ENCODE results near the gene PDX1.
"Not testable (repeated sequence)": the region's sequence is repeated elsewhere in the genome, so short reads cannot be mapped to it uniquely, and the experiment has no call there.

PDX1 gene

GRCh38 chr13:27956576-27957300 is 36.9 kb downstream of the PDX1 start:
- DNase-seq (ENCODE audit: low spot score) (no peak), FAIRE-seq (no peak)

DNA sequence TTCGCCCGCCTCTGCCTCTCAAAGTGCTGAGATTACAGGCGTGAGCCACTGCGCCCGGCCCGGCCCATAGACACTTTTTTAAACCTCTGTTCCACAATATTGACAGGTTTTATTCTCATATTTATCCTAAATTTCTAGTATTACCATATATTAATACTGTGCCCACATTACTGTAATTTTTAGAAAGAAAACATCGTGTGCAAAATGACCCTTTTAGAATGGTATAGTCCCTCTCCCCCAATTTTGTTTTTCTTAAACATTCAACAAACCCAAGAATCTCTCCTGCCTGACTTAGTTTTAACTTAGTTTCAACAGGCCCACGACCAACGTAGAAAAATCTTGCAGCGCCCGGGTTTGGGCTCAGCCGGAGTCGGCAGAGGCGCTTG is 40.2 kb downstream of the PDX1 start:
- DNase-seq (ENCODE audit: low spot score) (no peak), FAIRE-seq (no peak)

DNA sequence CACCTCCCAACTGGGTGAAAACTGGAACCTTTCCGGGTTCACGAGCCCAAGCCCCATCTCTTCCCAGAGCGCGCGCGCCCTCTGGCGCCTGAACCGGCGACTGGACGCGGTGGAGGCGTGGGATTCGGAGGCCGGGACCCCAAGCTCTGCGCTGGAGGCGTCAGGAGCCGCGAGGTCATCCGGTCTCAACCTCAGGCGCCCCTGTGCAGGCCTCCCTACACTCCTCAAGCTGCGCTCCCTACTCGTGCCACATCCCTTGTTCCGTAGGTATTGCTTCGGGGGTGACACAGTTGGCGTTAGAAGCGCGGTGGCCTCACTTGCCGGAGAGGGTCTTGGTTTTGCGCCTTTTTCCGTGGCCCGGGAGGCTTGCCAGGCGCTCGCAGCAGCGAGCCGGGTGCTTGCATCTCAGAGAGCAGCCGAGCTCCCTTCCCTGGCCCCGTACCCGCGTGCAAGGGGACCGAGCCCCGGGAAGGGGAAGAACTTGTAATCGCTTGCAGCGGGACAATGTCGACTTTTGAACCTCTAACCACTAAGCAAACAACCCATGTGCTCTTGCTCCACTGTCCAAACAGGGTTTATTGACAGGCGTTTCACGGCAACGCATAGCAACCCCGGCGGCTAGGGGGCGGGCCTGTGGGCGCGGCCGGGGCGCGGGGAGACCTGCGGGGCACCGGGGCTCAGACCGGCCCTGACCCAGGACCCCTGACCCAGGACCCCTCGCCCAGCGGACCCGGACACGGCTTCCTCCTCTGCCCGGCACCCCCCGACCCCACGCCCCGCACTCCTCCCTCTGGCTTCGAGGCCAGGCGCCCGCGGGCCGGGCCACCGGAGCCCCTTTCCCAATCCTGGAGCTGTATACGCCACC is 40.8 kb downstream of the PDX1 start:
- no peak for FAIRE-seq
- no peak for DNase-seq (ENCODE audit: low spot score)

DNA sequence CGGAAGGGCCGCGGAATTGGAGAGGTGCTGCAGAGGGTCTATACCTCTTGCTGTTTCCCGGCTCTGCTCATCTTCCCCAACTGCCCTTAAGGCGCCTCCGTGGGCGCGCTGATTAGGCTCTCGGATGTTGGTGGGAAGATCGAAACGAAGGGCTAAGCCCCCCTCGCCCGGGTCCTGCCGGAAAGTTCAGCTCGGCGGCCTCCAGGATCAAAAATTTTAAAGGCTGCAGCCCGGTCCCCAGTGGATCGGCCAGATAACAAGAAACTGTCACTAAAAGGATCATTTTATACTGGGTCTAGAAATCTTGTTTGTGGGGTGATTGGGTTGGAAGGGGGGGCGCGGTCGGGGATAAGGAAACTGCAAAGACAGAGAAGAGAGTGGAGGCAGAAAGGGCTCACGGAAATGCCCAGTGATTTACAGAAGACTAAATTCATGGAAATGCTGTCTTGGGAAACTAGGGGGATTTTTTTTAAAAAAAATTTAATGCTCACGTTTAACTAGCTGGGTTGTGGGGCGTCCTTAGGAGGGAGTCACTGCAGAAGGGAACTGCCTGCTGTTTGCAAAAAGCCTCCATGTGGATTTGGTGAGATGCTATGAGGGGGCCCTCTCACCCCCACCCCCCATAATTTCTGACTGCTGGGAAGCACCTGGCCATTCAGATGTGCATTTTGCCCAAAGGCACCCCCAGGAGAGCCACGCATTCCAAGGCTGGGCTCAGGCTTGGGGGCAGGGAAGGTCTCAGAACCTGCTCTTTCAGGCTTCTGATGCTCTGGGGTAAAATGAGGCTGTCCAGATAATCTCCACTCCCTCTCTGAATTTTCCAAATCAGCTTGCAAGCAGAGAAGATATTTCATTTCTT is 41.7 kb downstream of the PDX1 start:
- FAIRE-seq = no peak
- DNase-seq (ENCODE audit: low spot score) = no peak

DNA sequence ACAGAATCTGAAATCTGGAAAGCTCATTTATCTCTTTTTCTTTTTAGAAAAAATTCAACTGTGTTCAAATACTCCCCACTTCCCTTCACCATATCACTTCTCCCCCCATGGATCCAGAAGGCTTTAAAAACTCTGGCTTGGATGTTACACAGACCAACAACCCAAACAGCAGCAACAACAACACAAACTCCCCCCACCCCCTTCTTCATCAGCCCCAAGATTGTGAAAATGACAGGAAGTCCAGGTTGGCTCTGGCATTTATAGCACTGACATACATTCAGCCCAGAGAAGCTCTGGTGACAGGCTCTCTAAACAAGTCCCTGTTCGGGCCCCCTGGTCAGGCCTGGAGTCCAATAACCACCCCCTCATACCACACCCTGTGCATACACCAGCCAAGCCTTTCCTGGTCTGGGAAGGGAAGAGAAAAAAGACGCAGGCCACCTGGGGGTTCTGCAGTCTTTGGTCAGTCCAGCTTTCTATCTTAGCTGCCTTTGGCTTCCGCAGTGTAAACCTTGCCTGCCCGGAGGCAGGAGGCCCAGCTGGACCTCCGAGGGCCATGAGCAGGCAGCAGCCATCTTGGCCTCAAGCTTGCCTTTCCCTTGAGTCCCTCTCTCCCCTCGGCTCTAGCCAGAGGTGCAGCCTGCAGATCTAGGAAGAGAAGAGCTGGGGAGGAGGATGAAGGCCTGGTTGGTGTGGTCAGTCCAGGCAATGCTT is 42.5 kb downstream of the PDX1 start:
- no peak for FAIRE-seq

GRCh38 chr13:27962982-27963381 is 43.2 kb downstream of the PDX1 start:
- FAIRE-seq (no peak), DNase-seq (ENCODE audit: low spot score) (no peak)

More for the DNA sequence above, 42.5 kb downstream of the PDX1 start:
- DNase-seq (ENCODE audit: low spot score) = no peak

DNA sequence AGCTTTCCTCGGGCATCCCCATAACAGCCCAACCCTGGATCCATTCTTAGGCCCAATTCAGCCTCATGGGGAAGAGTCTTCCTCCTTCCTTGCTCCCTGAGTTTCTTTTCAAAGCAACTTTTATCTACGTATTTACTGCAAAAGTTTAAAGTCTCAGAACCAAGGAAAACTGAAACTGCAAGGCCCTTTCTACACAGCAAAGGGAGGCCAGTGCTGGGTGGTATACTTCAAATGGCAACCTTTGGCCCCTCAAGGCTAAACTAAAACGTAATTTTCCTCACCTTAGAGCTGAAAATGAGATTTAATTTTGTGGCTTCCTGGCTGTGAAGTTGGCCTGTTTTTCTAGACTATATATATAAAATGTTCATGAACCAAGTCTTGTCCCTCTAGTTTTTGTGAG is 43.7 kb downstream of the PDX1 start:
- FAIRE-seq (no peak), DNase-seq (ENCODE audit: low spot score) (no peak)

- FAIRE-seq; DNase-seq (ENCODE audit: low spot score): not testable (repeated sequence)
Observed at GRCh38 chr13:27964206-27964605, 44.4 kb downstream of the PDX1 start.

GRCh38 chr13:27964741-27965323 is 45.0 kb downstream of the PDX1 start:
- FAIRE-seq (no peak), DNase-seq (ENCODE audit: low spot score) (no peak)

DNA sequence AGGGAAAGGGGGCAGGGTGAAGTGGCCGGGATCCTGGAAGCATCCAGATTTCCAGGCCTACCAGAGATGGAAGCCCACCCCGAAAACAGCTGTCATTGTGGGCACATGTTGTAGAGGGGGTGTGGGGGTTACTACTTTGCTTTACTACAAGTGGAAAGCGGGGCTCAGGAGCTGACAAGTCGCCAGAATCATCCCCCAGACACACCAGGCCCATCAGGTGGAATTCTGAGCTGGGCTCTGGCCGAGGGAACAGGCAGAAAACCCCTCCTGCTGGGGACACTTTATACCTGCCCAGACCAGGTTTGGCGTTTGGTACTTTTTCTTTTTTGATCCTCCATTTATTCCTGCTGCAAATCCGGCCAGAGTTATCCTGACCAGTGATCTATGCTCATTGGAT is 45.5 kb downstream of the PDX1 start:
- DNase-seq (ENCODE audit: low spot score) (no peak), FAIRE-seq (no peak)

- no peak for FAIRE-seq
- no peak for DNase-seq (ENCODE audit: low spot score)
Observed at GRCh38 chr13:27965740-27966640, 46.2 kb downstream of the PDX1 start.

GRCh38 chr13:27966641-27967202 is 46.9 kb downstream of the PDX1 start:
- FAIRE-seq = no peak
- DNase-seq (ENCODE audit: low spot score) = no peak

- no peak for FAIRE-seq
- DNase-seq (ENCODE audit: low spot score) = no peak
Observed at GRCh38 chr13:27967203-27967735, 47.5 kb downstream of the PDX1 start.

DNA sequence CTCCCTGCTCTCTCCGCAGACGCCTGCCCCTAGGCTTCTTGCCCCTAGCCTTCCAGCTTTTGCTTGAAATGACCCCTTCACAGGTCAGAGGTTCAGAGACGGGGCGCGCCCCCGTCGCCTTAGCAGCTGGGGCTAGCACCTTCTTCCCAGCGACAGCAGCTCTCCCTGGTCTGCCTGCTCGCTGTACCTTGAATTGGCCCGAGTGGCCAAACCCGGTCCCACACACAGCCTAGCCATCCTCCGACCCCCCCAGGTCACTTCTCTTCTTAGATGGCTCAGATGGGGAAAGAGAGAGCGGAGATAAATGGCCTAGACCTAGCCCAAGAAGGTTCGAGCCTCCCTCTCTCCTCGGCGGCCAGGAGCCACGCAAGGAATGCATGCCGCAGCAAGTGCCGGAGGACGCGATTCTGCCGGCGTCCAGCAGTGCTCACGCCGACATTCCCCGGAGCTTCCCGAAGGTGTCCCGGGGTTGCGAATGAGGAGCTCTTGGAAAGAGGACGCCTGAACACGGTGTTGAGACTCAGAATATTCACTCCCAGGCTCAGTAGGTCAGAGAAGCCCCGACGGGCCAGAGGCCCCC is 48.0 kb downstream of the PDX1 start:
- FAIRE-seq (no peak), DNase-seq (ENCODE audit: low spot score) (no peak)

DNA sequence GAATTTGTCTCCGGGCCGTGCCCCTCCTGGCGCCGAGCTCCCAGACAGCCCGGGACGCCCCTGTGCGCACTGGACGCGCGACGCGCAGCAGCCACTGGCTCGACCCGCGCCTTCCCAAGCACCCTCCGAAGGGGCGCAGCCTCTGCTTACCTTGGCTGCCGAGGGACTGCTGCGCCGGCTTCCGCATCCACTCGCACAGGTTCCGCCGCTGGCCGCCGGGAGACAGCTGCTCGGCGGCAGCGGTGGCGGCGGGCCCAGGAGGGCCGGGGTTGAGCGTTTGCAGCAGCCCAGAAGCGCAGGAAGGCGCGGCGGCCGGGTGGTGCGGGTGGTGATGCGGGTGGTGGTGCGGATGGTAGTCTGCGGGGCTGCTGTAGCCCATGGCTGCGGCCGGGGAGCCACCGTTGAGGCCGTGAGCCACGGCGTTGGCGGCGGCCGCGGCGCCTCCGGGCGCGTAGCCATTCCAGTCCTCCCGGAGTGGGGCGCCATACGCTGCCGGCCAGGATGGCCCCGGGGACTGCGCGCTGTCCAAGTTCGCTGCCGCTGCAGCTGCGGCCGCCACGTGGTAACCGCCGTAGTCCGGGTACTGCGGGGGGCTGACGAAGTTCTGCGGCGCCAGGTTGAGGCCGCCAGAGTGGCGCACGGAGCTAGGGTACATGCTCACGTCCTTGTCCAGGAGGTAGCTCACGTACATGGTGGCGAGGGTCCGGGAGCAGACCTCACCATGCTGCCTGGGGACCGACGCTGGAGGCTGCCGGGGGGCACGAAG is 48.7 kb downstream of the PDX1 start:
- DNase-seq (ENCODE audit: low spot score) = no peak
- FAIRE-seq = no peak

DNA sequence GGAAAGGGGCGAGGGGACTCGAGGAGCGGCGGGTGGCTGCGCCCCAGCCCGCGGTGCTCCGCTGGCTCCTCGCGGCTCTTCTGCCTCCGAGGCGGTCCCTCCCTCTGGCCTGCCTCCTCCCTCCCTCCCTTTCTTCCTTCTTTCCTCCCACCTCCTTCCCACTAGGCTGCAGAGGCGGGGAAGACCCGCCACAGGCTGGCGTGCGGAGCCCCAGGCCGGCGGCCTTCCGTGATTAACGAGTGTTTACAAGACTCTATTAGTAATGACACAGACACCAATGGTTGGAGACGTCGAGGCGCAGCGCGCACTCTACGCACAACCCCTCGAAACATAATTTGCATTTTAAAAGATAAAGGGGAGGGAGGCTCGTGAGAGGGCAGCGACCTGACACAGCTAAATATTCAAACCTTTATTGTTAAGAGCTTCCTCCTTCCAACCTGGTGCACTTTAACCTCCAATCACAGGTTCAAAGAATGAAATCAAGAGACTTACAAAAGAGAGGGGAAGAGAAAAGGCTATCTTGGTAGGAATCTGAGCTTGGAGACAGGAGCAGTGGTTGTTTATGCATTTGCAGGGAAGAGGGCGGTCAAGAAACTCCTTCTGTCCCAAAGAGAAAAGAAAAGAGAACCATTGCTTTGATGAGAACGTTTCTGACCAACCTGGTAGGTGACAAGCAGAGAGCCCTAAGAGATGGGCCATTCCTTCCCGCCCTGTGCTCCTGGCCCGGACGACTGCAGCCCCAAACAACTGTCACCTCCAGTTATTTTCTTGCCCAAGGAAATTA is 49.5 kb downstream of the PDX1 start, which contains the start of gene CDX2:
CDX2 (minus strand) TSS at position 234 of the 784 bp plus-strand sequence. CDS start 309 bp downstream, outside the sequence.
- no peak for FAIRE-seq
- DNase-seq (ENCODE audit: low spot score) = no peak

GRCh38 chr13:27969866-27970229 is 50.0 kb downstream of the PDX1 start:
- no peak for FAIRE-seq
- DNase-seq (ENCODE audit: low spot score) = no peak

All from RCC 7860 (cell line).